Dedifferentiated amniotic fluid mesenchymal stem cell (primary cell): ENCODE measurements around the gene LEMD3.
A peak's percentile ranks its signal among the peaks of the same experiment; 100 is the strongest.

Source experiments
- DNase-seq: peaks from one replicate; pipeline ENCODE4 v3.0.0-alpha.2; 2016; ENCODE audit errors: extremely low spot score

LEMD3 gene

DNA sequence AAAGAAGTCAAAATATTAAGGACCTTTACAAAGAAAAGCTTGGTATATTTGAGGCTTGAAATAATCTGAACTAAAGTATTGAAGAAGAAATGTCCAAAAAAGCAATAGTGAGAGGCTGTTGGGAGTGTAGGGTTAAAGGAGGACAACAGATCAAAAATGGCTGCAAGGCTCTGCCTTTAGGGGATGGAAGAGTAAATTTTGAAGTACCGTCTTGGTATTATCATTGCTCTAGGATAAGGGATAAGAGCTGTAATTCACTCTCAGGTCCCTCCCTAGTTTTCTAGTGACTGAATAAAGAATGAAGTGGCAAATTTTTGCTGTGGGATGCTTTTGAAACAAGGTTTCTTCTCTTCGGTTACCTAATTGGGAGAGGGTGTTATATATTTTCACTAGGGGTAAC lies 38.7 kb downstream of the LEMD3 start:
- DNase-seq, result no peak

DNA sequence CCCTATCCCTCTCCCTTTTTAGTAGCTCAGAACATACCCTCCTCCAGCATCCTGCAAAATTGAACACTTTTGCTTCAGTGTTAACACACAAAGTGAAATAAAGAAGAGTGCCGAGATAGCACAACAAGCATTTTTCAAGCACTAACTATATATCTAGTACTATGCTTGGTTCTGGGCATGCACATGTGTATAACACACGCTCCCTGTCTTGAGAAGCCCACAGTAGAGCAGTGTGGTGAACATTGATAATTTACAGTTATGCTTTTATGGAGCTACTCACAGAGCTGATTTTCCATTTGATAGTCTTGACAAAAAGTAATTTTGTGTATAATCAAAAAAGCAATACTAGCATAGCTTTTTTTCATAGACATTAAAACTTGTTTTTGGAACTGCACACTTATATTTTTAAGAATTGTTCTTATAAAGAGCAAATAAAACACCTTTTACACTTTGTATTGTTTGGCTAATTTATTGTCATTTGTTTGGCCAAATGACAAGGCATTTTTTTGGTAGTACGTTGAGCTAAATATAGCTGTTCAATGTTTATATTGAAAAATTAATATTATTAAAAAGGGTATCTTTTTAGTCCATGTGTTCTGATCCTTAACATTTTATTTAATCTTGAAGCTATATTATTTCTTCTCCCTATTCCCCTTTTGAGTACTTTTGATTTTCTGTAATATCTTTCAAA lies 39.7 kb downstream of the LEMD3 start:
- DNase-seq, result no peak

DNA sequence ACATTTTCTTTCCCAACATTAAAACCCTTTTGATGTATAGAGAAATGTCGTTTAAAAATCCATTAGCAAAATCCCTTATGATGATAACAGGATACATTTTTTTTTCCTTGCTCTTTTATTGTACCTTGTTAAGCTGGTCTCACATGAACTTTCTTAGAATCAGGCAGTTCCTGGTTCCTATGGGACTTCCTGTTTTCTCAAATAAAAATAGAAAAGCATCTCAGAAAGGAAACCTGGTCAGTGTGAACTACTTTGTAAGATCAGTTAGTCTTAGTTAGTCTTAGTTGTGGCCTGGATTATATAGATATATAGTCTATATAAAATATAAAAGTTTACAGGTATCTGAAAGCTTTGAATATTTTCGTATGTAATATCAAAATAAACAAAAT lies 40.3 kb downstream of the LEMD3 start:
- DNase-seq, result no peak

DNA sequence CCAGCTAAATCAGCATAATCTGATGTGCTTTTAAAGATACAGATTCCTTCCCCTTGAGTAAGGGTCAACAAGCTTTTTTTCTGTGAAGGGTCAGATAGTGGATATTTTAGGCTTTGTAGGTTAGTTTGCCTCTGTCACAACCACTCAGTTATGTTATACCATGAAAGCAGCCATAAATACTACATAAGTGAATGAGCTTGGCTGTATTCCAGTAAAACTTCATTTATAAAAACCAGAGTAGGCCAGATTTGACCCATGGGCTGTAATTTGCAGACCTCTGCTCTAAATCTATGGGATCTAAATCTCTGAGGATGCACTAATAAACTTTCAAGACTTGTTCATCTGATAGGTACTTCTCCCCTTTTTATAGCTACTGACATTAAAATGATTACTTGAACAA lies 47.7 kb downstream of the LEMD3 start:
- DNase-seq, result no peak

DNA sequence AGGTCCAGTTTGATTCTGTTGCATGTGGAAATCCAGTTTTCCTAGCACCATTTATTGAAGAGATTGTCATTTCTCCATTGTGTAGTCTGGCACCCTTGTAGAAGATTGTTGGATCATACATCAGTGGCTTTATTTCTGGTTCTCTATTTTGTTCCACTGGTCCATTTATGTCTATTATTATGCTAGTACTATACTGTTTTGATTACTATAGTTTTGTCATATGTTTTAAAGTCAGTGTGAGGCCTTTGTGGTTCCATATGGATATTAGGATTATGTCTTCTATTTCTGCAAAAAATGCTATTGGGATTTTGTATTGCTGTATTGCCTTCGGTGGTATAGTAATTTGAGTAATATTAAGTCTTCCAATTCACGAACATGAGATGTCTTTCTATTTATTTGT lies 51.4 kb downstream of the LEMD3 start:
- DNase-seq, result no peak

DNA sequence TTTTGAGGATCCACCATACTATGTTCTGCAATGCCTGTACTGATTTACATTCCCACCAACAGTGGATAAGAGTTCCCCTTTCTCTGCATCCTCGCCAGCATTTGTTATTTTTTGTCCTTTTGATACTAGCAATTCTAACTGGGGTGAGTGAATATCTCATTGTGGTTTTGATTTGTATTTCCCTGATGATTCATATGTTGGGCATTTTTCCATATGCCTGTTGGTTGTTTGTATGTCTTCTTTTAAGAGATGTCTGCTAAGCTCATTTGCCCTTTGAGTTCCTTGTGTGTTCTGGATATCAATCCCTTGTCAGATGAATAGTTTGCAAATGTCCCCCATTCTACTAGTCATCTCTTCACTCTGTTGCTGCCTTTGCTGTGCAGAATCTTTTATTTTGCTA lies 60.1 kb downstream of the LEMD3 start:
- no peak for DNase-seq

DNA sequence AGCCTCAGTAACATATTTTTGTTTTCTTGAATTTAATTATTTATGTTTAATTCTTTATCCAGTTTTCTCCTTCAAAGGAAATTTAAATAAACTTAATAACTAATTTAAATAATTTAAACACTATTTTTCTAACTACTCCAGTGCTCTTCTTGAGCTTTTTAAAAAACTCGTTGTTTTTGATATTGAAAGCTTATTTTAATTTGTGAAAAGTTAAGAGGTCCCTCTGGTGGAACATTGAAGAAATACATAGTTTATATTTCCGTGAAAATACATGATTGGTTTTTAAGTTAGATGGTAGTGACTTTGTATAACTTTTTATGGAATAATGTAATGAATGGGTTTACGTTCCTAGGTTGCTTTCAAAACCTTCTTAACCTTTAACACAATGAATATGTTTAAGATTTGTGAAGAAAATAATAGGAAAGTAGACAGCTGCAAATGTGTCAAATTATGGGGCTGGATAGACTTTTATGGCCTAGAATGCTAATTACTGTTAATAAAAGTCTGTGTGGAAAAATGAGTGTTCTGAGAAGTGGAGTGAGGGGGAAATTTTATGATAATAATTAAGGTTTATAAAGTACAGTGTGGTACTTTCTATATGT lies 63.2 kb downstream of the LEMD3 start:
- peak; percentile 58 for DNase-seq

DNA sequence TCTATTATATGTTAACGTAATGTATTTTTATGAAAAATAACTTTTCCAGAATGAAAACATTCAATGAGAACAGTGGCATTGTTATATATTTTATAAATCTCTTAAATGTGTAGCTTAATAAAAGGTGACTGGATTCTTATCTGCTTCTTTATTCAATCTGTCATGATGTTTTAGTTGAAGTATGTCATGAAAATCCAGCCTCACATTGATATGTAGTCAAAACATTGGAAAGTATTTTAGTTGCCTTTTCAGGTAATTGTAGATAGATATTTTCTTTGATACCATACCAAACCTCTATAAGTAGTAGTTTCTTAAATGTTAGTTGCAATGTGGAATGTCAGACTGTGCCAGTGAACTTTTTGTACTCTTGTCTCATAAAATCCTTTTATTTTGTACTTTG lies 67.8 kb downstream of the LEMD3 start:
- no peak for DNase-seq

DNA sequence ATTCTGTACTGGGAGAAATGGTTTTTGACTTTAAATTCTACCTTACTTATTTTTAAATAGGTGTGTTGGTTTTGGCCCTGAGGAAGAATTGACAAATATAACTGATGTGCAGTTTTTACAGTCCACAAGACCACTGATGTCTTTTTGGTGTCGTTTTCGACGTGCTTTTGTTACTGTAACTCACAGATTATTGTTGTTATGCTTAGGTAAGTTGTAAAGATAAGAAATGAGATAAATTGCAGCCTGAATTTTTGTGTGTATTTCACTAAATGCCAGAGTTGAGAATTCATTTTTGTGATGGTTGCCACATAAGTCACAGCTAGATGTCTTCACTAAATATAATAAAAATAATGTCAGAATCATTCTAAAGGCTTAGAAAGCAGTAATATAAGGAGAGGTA lies 69.2 kb downstream of the LEMD3 start:
- no peak for DNase-seq

DNA sequence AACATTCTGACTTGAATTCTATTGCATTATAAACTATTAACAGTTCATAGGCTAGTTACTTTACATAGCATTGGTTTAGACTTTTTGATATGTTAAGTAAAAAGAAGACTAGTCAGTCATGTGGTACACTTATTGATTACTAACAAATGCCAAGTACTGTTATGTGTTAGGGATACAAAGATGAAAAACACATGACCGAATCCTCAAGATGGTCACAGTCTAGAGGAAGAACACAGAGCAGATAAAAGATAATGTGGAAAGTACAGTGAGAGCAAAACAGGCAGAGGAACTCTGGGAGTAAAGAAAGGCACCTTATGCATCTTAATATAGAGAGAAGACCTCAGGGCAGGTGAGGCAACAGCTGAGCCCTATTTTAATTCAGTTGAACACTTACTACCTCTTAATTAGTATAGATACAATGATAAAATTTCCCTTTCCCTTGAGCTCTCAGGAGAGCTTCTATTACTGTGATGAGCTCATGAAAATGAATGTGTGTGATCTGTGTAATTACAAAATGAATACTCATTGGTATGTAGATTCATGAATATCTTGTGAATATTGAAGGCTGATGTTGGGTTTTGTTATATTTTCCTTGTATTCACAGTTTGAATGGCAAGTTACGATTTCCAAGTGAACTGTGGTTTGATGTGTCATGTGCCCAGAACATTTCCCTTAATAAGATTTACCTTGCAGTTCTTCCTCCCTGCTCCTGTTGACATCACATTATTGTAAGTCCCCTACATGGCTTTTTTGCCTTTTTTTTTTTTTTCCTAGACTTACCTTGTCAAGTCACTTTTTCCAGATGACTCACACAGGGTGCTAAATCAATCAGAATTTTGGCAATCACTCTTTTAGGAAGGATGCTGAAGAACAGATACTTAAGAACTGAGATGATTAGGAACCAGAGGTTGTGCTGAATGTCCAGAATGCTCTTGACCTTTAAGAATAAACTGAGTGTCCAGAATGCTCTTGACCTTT lies 79.6 kb downstream of the LEMD3 start:
- no peak for DNase-seq

DNA sequence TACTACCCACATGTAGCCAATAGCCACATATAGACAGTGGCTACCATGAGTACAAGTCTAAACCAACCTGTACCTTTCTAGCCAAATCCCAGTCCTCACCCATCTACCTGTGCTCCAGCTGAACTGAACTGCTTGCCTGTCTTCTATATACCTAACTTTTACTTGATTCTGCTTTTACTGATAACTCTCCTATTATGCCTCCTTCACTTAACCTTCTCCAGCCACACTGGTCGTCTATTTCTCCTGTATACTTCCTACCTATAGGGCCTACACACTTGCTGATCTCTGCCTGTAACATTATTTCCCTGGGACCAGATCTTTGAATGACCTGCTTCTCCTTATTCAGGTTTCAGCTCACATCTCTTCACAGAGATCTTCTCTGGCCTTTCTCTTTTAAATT lies 83.1 kb downstream of the LEMD3 start:
- DNase-seq, result no peak

DNA sequence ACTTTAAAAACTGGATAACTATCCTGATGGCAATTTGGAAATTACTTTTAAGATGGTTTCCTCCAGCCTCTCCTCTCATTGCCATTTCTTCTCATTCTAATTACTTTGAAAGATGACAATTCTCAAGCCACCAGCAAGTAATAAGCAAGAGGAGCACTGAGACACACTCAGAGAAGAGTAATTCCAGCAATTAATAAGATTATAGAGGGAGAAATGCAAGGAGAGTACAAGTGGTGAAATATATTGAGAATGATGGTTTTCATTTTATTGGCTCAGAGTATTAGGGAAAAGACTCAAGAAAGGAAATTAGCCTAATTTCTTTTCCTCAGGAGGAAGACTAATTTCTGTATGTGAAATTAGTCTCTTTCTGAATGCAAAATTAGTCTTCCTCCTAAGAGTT lies 88.6 kb downstream of the LEMD3 start:
- DNase-seq, result no peak

DNA sequence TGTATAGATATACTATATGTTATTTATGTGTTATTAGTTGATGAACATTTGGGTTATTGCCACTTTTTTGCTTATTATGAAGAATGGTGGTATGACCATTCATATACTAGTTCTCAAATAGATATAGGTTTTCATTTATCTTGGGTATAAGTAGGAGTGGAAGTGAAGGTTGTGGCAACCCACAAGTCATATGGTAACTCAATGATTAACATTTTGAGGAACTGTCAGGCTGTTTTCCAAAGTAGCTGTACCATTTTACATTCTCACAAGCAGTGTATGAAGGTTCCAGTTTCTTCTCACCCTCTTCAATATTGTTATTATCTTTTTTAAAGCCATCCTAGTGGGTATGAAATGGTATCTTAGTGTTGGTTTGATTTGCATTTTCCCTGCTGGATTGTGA lies 90.1 kb downstream of the LEMD3 start:
- no peak for DNase-seq

DNA sequence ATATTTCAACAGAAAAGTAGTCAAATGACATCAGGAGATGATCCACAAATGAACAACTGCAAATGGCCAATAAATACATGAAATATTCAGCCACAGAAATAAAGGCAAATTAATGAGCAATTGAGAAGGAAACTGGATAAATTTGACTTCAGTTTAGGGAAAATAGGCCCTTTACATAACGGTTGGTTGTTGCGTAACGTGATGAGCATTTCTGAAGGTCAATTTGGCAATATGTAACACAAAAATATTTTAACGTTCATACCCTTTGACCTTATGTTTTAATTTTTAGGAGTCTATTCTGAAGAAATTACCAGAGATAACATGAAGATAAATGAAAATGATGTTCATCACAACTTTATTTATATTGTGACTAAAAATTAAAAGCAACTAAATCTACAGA lies 94.4 kb downstream of the LEMD3 start:
- DNase-seq, result no peak

DNA sequence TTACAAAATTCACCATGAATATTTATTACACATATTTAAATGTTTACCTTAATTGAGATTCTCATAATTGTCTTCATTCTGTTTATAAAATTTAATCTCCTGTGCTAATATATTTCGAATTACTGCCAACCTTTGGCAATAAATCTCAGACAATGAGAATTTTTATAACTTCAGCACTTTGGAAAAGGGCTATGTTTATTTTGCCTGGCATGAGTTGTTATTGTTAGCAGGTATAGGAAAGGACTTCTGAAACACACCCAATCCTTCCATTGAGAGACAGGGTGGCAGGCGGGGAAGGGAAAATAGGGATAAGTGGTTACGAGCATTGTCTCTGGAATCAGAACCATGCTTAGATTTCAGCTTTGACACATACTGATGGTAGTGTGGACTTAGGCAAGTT lies 97.0 kb downstream of the LEMD3 start:
- no peak for DNase-seq

DNA sequence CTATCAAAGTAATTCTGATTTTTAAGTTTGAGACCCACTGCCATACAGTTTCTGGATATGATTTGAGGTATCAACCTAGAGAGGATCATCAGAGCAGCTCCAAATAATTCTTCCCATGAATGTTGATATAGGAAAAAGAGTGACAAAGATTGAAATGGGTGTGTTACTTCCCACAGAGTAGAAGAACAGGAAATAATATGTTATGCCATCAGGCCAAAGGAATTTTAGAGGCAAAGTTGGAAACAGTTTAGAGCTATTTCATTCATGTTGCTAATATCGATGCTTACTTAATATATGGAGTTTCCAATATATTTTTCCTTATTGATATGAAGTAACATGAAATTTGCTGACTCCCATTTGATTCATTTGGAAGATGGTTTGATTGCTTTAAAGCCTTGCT lies 100.2 kb downstream of the LEMD3 start:
- no peak for DNase-seq

DNA sequence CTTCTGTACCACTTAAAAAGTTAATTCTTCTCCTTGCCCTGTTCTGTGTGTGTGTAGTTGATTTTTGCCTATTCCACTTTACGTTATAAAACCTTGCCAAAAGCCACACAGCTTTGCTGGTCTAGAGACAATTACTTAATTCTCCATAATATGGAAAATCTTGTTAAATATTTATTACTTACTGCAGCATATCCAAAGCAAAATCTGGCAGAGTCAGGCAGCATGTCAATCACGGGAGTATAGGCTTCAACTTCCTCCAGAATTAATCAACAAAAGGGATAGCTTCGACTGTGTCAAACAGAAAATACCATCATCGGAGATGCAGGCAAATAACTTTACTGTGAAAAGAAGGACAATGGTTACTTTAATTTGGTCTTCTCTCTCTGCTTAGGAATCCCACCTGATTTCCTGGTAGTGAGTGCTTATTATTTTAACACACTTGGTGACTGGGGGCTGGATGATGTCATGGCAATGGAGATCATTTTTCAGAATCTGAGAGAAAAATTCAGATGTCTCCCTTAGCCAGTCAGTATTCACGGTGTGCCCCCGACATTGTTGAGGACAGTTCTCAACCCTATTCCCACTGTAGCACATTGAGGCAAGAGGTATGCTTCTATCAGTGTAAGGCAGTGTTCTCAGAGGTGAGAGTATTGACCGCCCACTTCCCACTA lies 105.4 kb downstream of the LEMD3 start:
- DNase-seq, result no peak

DNA sequence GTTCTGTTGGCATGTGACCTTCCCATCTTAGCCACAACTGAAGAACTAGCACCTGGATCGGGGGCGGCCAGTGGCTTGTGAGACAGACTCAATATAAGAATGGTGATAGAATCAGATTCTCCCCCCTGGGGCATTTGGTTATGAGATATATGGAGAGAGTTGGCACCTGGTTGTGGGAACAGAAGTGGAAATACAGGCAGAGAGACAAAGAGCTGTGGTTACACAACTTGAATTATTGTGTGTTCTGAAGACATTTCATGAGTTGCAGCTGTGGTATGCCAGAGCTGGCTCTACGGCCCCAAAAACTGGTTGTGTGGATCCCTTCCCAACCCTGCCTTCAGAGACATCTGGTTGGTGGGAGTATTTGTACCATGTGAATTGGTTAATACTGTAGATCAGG lies 106.2 kb downstream of the LEMD3 start:
- DNase-seq, result no peak

DNA sequence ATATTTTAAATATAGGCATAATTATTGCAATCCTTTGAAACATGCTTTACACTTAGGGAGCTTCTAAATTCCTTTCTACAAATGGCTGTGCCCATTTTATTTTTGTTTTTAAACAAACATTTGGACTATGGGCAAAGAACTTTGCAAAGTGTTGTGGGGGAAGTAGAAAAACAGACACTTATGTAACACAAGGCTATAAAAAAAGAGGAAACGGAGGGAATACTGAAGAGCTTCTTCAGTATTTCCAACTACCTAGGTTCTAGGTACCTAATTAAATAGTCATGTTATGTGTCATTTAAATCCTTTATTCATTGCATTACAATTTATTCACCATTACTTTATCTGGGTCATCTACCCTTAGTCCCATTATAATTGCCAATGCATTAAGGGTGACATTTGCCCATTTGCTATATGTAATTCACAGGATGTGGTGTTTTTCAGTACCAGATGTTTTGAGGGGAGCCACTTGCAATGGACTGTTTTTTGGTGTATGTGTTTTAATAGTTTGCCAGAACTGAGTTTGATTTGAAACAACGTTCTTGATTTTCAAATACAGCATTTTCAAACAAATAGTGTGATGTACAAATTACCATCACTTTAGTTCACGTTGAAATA lies 107.6 kb downstream of the LEMD3 start:
- DNase-seq, result no peak

DNA sequence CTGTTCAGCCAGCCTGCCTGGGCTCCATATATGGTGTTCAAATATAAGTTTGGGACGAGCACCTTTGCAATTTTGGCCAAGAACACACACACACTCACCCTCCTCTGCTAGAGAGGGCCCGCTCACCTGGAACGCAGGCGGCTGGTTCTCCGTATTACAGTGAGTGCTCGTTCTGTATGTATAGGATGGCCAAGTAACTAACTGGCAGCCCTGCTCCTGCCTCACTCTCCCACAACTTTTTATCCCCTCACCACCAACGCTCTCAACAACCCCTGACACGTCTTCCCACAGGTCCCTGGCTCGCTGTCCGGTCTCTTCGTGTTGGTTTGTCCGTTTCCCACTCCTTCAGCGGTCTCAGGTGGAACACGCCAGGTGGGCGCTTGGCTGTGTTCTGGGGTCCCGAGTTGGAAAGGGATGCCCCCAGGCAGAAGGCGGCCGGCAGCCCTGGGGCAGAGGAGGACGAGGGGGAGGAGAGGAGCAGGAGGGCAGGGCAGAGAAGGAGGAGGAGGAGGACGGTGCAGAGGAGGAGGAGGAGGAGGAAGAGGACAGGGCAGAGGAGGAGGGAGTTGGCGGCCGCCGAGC lies 108.7 kb downstream of the LEMD3 start:
- DNase-seq, result no peak

DNA sequence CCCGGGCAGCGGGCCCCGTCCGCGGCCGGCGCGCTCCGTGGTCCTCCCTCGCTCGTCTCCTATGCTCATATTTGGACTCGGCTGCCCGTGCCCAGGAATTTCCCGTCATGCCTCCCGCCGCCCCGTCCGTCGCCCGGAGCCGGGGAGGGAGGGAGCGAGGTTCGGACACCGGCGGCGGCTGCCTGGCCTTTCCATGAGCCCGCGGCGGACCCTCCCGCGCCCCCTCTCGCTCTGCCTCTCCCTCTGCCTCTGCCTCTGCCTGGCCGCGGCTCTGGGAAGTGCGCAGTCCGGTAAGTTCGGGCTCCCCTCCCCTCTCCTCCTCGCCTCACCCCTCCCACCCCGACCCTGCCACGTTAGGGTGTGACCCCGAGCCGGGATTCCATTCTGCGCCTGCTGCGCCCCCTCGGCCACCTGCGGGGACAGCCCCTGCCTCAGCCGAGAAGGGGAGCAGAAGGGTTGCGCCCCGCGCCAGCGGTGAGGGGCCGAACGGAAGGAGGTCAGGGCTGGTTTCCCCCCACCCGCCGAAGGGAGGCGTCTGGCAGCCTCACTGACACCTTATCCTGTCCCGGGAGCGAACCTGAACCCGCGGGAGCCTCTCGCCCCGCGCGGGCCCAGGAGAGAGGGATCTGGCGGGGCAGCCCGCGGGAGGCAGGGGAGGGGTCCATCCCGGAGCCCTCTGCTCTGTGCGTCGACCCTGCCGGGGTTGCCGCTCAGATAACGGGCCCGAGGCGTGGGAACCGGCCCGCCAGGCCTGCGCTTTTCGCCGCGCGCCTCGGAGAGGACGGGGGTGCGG lies 109.4 kb downstream of the LEMD3 start, which contains the start of gene MSRB3:
MSRB3 (plus strand) TSS at position 108 of the 793 bp plus-strand sequence. CDS start 29,897 bp downstream, outside the sequence.
- peak; percentile 76 for DNase-seq
